HUES6 (cell line): ENCODE results near the gene OR2T27.

Experiments used
- H3K27ac ChIP-seq: 2 replicates; pipeline ENCODE4 v1.7.0; 2013; ENCODE audit warnings: low read depth, mild to moderate bottlenecking, low read length, inconsistent platforms
- H3K27me3 ChIP-seq: 2 replicates; pipeline ENCODE4 v1.6.1; 2013; ENCODE audit warnings: low read length; ENCODE audit not compliant: control insufficient read depth, insufficient read depth
- H3K36me3 ChIP-seq: 2 replicates; pipeline ENCODE4 v1.6.1; 2013; ENCODE audit warnings: low read length; ENCODE audit not compliant: control insufficient read depth, insufficient read depth
- H3K4me1 ChIP-seq: 2 replicates; pipeline ENCODE4 v1.6.1; 2013; ENCODE audit warnings: low read length; ENCODE audit not compliant: control insufficient read depth, insufficient read depth
- H3K4me3 ChIP-seq: 2 replicates; pipeline ENCODE4 v1.5.1; 2013; ENCODE audit warnings: low read depth, low read length
- H3K9ac ChIP-seq: one replicate; pipeline ENCODE4 v1.6.1; 2013; ENCODE audit warnings: mild to moderate bottlenecking, low read length
- H3K9me3 ChIP-seq: 2 replicates; pipeline ENCODE4 v1.6.1; 2013; ENCODE audit warnings: low read depth, low read length; ENCODE audit not compliant: control insufficient read depth, insufficient read depth

OR2T27 gene

GRCh38 chr1:248618878-248619277 is 36.5 kb downstream of the OR2T27 start:
- H3K27me3 ChIP-seq, result no peaks in the 10 kb centered on the region
- peaks cover 30% of the 10 kb centered on the region; the same call in 1 of the 2 replicates for H3K9me3 ChIP-seq
- no peak overlapping the region for H3K9ac ChIP-seq
- H3K4me3 ChIP-seq, result no peak overlapping the region
- H3K36me3 ChIP-seq, result no peaks in the 10 kb centered on the region
- no peaks in the 10 kb centered on the region for H3K4me1 ChIP-seq
- H3K27ac ChIP-seq, result no peak overlapping the region

- no peak overlapping the region for H3K27ac ChIP-seq
- peaks cover 34% of the 10 kb centered on the region; the same call in 1 of the 2 replicates for H3K9me3 ChIP-seq
- H3K4me3 ChIP-seq, result no peak overlapping the region
- H3K9ac ChIP-seq, result no peak overlapping the region
- H3K4me1 ChIP-seq, result no peaks in the 10 kb centered on the region
- no peaks in the 10 kb centered on the region for H3K27me3 ChIP-seq
- H3K36me3 ChIP-seq, result no peaks in the 10 kb centered on the region
Observed at GRCh38 chr1:248618119-248618518, 37.2 kb downstream of the OR2T27 start.

- Histone ChIP-seq H3K27me3 (no peaks in the 10 kb centered on the region), H3K9me3 (peaks cover 39% of the 10 kb centered on the region; the same call in 1 of the 2 replicates)
Observed at GRCh38 chr1:248613742-248614141, 41.6 kb downstream of the OR2T27 start.

GRCh38 chr1:248611883-248612414 is 43.4 kb downstream of the OR2T27 start:
- no peaks in the 10 kb centered on the region for H3K36me3 ChIP-seq
- H3K4me1 ChIP-seq, result no peaks in the 10 kb centered on the region
- H3K9me3 ChIP-seq, result peaks cover 34% of the 10 kb centered on the region; the same call in 1 of the 2 replicates
- no peaks in the 10 kb centered on the region for H3K27me3 ChIP-seq
- no peak overlapping the region for H3K4me3 ChIP-seq
- no peak overlapping the region for H3K9ac ChIP-seq
- H3K27ac ChIP-seq, result no peak overlapping the region

More at GRCh38 chr1:248613742-248614141, 41.6 kb downstream of the OR2T27 start:
- Histone ChIP-seq H3K36me3 (no peaks in the 10 kb centered on the region), H3K9ac (no peak overlapping the region), H3K4me1 (no peaks in the 10 kb centered on the region), H3K4me3 (no peak overlapping the region), H3K27ac (no peak overlapping the region)

- H3K4me3 ChIP-seq, result no peak overlapping the region
Observed at GRCh38 chr1:248610301-248610700, 45.0 kb downstream of the OR2T27 start.

More at GRCh38 chr1:248610301-248610700, 45.0 kb downstream of the OR2T27 start:
- Histone ChIP-seq H3K9ac (no peak overlapping the region), H3K36me3 (no peaks in the 10 kb centered on the region), H3K27ac (no peak overlapping the region), H3K4me1 (no peaks in the 10 kb centered on the region), H3K27me3 (no peaks in the 10 kb centered on the region; the same call in 1 of the 2 replicates), H3K9me3 (peaks cover 40% of the 10 kb centered on the region; the same call in 1 of the 2 replicates)
